Astrocyte of the hippocampus (primary cell): ENCODE data around the gene MUC4.
"Not testable (repeated sequence)": the region's sequence is repeated elsewhere in the genome, so short reads cannot be mapped to it uniquely, and the experiment has no call there.

Source experiments
- DNase-seq: peaks from one replicate; pipeline ENCODE4 v3.0.0; 2011; ENCODE audit warnings: low read depth, low spot score

Gene MUC4

DNA sequence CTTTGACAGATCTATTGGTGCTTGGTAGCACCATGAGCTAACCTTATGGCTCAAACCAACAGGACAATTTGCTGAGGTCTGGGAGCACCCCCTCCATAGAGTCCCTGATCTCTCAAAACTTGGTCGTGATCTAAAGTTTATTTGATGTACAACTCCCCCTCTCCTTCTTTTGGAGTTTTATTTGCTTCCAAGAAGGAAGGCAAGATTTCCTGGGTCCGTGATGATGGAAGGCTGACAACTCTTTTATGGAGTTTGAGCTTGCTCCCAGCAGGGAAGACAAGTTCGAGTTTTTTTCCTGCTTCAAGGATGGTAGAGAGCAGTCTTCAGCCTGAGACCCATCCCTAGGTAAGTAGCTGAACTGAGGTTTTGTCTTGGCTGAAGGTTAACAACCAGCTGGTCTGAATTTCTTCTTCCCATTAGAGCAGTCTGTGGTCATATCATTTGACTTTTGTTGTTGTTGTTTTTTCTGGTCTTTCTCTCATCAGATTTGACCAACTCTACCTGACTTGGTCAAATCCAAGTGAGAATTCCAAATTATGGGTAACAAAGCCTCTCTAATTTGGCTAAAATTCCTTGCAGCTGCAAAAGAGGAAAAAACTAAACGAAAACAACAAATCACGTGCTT lies 93.8 kb downstream of the MUC4 start:
- DNase-seq = no peak

DNA sequence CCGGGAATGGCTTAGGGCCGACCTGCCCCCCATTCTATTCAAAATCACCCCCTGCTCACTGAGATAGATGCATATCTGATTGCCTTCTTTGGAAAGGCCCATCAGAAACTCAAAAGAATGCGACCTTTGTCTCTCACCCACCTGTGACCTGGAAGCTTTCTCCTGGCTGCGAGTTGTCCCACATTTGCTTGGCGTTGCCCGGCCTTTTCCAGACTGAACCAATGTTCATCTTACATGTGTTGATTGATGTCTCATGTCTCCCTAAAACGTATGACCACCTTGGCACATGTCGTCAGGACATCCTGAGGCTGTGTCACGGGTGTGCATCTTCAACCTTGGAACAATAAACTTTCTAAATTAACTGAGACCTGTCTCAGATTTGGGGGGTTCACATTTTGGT lies 94.3 kb downstream of the MUC4 start:
- DNase-seq = no peak

DNA sequence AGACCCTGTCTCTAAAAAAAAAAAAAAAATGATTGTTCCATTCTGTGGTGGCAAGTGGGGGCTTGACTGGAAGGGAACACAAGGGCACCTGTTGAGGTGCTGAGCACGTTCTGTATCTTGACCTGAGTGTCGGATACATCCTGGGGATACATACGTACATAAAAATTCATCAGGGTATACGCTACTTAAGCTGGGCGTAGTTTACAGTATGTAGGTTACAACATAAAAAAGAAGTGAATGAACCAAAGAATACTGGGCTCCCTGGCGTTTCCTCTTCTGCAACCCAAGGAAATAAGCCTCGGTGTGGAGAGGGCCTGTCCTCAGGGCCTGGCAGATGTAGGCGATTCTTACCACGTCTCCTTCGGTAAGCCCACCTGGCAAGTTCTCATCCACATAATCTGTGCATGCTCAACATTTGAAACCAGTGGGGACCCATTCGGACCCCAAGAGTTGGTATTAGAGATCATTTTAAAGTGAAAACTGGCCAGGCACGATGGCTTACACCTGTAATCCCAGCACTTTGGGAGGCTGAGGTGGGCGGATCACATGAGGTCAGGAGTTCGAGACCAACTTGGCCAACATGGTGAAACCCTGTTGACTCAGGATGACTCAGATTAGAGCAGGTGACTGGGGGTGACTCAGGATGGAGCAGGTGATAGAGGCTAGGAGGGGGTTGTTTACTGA lies 96.0 kb downstream of the MUC4 start:
- DNase-seq = no peak

DNA sequence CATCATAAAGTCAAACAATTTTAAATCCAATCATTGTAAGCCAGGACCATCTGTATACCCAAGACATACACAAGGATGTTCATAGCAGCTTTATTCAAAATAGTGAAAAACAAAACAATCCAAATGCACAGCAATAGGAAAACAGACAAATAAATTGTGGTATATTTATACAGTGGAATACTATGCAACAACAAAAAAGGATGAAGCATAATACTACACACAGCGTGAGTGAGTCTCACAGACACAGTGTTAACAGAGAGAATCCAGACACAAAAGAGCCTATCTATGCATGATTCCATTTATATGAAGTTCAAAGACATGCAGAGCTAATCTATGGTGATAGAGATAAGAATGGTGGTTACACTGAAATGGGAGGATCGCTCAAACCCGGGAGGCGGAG lies 96.6 kb downstream of the MUC4 start:
- no peak for DNase-seq

DNA sequence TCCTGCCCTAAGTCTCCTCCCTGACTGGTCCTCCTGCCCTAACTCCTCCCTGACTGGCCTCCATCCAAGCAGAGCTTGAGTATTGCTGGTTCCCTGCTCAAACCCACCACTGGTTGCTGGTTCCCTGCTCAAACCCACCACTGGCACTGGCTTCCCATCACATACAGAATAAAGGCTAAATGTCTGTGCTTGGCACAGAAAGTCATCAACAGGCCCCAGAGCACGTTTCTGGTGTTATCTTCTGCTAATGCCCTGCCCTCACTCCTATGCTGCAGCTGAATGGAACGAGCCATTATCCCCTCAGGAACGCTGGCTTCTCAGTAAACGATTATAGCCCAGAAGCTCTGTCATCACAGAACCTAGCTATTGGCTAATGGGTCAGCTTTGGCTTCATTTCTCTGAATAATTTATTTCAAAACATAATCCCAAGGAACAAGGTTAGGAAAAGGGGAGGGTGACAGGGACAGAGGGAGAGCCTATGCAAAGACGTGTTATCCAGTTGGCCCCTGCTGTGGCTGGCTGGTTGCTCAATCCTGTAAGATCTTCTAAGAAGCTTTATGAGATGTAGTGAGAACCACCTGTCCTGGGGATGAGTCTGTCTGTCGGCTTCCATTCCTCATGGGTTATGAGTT lies 97.2 kb downstream of the MUC4 start:
- DNase-seq = no peak

DNA sequence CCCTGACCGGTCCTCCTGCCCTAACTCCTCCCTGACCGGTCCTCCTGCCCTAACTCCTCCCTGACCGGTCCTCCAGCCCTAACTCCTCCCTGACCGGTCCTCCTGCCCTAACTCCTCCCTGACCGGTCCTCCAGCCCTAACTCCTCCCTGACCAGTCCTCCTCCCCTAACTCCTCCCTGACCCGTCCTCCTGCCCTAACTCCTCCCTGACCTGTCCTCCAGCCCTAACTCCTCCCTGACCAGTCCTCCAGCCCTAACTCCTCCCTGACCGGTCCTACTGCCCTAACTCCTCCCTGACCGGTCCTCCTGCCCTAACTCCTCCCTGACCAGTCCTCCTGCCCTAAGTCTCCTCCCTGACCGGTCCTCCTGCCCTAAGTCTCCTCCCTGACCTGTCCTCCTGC lies 98.6 kb downstream of the MUC4 start:
- DNase-seq = not testable (repeated sequence)

DNA sequence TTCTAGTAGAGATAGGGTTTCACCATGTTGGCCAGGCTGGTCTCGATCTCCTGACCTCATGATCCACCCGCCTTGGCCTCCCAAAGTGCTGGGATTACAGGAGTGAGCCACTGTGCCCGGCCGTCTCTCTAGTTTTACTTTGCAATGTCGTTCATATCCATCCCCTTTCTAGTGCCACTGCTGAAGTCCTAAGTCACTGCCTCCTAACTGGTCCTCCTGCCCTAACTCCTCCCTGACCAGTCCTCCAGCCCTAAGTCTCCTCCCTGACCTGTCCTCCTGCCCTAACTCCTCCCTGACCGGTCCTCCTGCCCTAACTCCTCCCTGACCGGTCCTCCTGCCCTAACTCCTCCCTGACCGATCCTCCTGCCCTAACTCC lies 99.2 kb downstream of the MUC4 start:
- not testable (repeated sequence) for DNase-seq

DNA sequence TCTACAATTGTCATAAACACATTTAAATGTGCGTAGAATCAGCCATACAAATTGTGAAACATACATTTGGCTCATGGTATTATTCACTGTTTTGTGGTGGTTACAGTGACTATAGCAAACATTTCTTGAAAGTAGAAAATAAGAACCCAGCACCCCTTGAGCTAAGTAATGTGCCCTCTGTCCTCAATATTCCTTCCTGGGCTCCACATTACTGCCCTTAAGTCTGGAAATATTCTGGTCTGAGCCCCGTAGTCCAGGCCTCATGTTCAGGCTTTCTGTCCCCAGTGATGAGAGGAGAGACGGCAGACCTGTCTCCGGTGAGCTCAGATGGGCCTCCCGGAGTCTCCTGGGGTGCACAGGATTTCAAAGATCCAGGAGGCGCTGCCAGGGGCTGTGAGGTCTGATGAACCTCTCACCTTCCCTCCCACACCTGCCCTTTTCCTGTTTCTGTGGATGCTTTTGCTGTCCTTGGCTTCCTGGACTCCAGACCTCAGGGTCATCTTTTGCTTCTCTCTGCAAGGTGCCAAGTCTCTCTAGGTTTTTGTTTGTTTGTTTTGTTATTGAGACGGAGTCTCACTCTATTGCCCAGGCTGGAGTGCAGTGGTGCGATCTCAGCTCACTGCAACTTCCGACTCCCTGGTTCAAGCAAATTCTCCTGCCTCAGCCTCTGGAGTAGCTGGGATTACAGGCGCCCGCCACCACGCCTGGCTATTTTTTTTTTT lies 99.8 kb downstream of the MUC4 start:
- no peak for DNase-seq

DNA sequence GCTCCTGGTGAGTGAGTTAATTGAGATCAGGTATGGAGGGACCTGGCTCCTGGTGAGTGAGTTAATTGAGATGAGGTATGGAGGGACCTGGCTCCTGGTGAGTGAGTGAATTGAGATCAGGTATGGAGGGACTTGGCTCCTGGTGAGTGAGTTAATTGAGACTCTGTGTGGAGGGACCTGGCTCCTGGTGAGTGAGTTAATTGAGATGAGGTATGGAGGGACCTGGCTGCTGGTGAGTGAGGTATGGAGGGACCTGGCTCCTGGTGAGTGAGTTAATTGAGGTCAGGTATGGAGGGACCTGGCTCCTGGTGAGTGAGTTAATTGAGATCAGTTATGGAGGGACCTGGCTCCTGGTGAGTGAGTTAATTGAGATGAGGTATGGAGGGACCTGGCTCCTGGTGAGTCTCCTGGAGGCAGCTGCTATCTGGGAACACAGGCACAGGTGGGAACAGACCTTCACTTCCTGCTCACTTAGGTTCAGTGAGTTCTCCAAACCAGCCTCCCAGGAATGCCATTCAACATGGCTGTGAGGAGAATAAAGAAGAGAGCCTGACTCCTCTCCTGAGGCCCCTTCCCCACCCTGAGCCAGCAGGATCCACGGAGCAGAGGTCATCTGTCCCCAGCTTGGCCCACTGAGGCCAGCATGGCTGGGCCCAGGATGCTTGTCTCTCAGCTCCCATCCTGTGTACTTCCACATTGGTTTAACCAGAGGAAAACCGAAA lies 100.5 kb downstream of the MUC4 start:
- DNase-seq = not testable (repeated sequence)

DNA sequence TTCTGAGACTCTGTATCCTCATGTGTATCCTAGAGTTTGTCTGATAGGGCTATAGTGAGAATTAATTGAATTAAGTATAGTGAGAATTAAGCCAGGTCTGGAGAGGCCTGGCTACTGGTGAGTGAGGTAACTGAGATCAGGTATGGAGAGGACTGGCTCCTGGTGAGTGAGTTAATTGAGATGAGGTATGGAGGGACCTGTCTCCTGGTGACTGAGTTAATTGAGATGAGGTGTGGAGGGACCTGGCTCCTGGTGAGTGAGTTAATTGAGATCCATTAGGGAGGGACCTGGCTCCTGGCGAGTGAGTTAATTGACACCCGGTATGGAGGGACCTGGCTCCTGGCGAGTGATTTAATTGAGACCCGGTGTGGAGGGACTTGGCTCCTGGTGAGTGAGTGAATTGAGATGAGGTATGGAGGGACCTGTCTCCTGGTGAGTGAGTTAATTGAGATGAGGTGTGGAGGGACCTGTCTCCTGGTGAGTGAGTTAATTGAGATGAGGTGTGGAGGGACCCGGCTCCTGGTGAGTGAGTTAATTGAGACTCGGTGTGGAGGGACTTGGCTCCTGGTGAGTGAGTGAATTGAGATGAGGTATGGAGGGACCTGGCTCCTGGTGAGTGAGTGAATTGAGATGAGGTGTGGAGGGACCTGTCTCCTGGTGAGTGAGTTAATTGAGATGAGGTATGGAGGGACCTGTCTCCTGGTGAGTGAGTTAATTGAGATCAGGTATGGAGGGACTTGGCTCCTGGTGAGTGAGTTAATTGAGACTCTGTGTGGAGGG lies 101.4 kb downstream of the MUC4 start:
- DNase-seq = not testable (repeated sequence)

DNA sequence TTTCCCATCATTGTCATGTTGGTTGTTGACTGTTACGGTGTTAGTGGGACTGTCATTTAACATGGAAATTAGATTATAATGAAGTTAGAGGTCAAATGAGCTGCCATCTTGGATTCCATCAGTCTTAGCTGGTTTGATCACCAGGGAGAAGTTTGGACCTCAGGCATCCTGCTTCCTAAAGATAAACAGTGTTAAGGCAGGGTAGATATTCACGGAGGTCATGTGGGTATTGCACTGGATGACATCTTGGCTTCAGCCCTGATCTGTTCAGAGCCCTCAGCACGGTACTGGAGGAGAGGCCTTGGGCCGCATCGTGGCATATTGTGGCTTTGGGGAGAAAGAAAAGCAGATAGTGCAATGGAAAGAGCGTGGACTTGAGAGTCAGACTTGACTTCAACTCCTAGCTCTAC lies 102.0 kb downstream of the MUC4 start:
- DNase-seq = no peak

DNA sequence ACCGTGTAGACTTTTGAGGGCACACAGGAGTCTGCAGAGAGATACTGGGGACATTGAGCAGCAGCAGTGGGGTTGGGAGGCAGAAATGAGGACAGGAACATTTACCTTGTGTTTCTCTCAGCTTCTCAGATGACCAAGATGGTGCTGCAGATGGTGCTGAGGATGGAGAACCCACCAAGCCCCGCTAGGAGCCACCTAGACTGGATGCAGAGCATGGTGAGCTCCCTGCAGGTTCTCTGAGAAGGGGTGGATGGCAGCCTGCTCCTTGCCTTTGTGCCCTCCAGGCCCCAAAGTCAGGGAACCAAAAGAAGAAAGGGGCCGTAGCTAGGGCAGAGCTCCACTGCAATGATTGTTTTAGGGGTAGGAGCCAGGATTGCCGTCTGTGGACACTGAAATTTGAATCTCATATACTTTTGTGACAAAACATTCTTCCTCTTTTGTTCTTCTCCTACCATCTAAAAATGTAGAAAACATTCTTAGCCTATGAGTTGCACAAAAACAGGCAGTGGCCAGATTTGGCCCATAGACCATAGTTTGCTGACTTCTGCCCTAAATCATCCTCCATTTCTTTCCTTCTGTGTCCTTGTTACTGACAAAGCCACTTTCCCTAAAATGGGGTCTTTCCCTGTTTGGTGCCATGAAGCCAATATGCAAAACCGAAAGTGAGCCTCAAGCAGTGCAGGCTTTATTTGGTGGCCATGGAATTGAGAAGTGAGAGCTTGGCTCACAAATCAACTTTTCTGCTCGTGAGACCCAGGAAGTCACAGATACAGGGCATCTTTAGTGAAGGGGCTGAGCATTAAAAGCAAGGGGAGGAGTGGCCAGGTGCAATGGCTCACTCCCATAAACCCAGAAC lies 102.9 kb downstream of the MUC4 start:
- peak; percentile 38 for DNase-seq

DNA sequence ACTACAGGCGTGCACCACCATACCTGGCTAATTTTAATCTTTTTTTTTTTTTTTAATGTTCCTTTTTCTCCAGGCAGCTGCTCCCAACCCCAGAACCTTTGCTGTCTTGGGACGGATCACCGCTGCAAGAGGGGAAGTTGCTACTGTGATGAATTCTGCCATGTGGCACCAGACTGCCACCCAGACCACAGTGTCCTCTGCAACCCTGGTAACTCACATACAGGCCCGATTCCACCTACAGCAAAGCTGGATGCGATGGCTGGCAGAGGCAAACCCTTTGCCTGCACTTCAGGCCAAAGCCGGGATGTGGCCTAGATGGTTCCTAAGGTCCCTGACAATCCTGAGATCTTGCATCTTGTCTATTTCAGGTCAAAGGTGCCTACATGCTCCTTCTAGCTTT lies 103.7 kb downstream of the MUC4 start:
- DNase-seq = no peak

DNA sequence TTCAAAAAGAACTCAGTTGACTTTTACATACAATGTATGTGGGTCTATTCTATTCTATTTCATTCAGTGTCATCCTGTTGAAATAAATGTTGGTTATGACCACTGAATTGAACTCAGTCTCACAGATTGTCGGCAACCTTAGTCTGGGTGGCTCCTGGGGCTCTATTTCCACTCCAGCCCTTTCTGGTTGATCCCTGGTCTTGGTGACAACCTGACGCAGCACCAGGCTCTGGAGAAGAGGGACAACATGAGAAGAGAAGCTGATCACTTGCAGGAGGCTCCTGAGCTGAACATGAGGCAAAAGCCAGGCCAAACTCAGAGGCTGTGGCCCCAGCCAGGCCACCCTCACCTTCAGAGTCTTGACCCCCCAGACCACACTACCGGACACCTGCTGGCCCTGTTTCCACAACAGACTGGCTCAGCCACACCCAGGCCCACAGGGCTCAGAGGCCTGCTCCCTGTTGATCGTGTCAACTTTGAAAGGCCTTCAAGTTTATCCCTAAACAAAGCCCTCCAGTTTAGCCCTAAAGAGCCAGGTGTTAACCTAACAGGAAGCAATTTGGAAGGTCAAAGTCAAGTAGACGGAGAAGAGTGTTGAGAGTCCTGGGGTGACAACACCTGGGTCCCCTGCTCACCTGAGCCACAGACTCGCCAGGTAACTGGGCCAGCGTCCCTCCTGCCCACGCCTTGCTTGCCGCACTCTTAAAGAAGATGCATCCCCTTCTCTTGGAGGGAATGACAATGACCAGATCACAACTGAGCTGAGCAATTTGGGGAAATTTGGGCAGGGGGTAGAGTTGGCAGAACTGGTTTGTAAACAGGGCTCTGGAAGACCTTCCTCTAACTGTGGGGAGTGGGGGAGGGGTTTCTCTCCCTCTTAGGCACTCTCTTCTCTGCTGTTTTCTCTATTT lies 106.4 kb downstream of the MUC4 start:
- no peak for DNase-seq

DNA sequence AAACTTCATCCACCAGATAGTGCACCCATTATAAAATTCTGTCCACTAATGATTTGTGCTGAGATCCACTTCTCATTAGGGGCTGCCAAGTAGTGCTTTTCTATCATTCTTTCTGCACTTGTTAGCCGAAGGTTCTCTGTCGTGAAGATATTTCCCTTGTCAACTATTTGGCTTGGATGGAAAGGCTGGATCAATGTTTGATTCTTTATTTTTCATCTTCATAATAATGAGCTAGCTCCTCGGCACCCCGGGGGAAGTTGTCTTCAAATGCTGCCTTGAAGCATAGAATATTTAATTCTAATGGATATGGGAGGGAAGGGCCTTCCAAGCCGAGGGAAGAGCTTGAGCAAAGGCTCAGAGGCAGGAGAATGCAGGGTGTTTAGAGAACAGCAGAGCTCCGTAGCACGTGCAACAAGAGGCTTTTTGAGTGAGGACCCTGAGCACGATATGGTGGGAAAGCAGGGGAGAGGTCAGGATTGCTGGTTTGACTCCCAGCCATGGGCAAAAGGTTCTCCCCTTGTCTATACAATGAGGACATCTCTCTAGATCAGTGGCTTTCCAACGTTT lies 107.2 kb downstream of the MUC4 start:
- no peak for DNase-seq

DNA sequence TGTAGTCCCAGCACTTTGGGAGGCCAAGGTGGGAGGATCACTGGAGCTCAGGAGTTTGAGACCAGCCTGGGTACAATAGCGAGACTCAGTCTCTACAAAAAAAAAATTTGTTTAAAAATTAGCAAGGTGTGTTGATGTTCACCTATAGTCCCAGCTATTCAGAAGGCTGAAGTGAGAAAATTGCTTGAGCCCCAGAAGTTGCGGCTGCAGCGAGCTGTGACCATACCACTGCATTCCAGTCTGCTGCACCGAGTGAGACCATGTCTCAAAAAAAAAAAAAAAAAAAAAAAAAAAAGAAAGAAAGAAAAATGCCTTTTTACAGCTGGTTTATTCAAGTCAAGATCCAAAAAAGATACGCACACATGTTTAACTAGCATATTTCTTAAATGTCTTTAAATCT lies 108.0 kb downstream of the MUC4 start:
- DNase-seq = no peak

DNA sequence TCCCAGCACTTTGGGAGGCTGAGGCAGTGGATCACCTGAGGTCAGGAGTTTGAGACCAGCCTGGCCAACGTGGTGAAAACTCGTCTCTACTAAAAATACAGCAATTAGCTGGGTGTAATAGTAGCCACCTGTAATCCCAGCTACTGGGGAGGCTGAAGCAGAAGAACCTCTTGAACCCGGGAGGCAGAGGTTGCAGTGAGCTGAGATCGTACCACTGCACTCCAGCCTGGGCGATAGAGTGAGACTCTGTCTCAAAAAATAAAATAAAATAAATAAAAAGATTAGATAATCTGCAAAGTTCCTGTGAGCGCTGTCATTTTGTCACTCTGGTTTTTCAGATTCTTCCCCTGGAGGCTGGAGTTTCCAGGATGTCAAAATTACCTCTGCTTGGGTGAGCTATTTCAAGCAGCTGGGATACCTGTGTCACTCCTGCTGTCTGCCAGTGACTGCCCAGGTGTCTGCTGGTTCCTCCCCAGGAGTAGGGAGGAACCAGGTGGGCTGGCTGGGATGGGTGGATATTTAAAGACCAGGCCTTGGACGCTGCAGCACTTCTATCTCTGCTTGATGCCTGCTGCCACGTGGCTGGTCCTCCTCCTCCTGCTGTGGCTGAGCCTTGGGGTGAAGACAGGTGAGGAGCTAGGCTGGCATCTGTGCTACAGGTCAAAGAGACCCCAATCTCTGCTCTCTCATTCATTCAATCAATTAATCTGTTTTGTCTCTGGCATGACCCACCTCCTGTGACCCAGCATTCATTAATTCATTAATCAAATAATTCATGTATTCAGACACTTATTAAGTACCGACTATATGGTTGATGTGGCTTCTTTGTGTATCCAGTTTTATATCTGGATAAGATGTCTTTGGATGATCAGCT lies 110.5 kb downstream of the MUC4 start:
- no peak for DNase-seq

DNA sequence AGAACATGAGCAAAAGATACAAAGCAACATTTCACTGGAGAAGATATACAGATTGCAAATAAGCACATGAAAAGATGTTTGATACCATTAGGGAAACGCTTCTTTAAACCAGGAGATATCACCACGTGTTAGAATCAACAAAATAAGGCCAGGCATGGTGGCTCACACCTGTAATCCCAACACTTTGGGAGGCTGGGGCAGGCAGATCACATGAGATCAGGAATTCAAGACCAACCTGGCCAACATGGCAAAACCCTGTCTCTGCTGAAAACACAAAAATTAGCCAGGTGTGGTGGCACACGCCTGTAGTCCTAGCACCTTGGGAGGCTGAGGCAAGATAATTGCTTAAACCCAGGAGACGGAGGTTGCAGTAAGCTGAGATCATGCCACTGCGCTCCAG lies 111.4 kb downstream of the MUC4 start:
- DNase-seq = no peak
